Right lobe of liver (tissue), 4 donors: Measurements from ENCODE around the gene ZBTB32.

Source experiments
- POLR2A ChIP-seq: fragments of 450-650 bp; IDR thresholded peaks from one replicate; pipeline ENCODE4 v1.6.1; 2017; ENCODE audit warnings: antibody characterized with exemption, mild to moderate bottlenecking
- TF ChIP-seq, protein P1 (sequence below), 4 donors: fragments of 200-600 bp in 3 of 4; fragments of 450-650 bp in 1 of 4; IDR thresholded peaks; one replicate each; pipeline versions ENCODE4 v1.5.1 to v1.8.0; 2016 to 2022; ENCODE audit warnings: antibody characterized with exemption in 4 of 4, mild to moderate bottlenecking in 2 of 4
- donor health status: DM: no; HTN: no; CAD: no.
- donor health status: DM: no; HTN: no; CAD: no.
- donor health status: DM: no; HTN: yes; CAD: no.

DNA sequence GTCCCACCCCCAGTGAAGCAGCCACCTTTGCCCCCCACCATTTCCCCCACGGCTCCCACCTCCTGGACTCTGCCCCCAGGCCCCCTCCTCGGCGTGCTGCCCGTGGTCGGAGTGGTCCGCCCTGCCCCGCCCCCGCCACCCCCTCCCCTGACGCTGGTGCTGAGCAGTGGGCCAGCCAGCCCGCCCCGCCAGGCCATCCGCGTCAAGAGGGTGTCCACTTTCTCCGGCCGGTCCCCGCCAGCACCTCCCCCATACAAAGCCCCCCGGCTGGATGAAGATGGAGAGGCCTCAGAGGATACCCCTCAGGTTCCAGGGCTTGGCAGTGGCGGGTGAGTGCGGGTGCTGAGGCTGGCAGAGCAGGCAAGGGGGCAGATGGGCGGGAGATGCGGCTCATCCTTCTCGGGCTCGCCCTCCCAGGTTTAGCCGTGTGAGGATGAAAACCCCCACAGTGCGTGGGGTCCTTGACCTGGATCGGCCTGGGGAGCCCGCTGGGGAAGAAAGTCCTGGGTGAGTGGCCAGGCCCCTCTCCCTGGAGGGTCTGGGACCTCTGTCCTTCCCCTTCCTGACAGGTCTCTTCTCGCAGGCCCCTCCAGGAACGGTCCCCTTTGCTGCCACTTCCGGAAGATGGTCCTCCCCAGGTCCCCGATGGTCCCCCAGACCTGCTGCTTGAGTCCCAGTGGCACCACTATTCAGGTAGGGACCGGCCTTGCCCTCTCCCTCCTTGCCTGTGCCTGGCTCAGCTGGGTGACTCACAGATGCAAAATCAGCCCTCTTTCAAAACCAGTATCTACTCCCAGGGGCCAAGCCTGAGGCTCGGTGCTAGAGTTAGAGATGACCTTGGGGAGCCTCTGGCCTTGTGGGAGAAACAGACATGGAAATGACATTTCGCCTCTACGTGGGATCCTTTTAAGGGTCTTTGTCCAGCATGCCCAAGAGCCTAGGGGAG lies 29.1 kb downstream of the ZBTB32 start:
- TF ChIP-seq, protein P1, sequence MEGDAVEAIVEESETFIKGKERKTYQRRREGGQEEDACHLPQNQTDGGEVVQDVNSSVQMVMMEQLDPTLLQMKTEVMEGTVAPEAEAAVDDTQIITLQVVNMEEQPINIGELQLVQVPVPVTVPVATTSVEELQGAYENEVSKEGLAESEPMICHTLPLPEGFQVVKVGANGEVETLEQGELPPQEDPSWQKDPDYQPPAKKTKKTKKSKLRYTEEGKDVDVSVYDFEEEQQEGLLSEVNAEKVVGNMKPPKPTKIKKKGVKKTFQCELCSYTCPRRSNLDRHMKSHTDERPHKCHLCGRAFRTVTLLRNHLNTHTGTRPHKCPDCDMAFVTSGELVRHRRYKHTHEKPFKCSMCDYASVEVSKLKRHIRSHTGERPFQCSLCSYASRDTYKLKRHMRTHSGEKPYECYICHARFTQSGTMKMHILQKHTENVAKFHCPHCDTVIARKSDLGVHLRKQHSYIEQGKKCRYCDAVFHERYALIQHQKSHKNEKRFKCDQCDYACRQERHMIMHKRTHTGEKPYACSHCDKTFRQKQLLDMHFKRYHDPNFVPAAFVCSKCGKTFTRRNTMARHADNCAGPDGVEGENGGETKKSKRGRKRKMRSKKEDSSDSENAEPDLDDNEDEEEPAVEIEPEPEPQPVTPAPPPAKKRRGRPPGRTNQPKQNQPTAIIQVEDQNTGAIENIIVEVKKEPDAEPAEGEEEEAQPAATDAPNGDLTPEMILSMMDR (IDR thresholded peaks at IDR 0.05): no peak
- TF ChIP-seq POLR2A: no peak
